WTC11 (cell line): ENCODE data around the gene CTTN.

Source experiments
- ATF1 ChIP-seq: sonication (generic); formaldehyde crosslinking; IDR thresholded peaks from 2 replicates; pipeline ENCODE4 v1.8.1; 2023; ENCODE audit warnings: mild to moderate bottlenecking, moderate library complexity, missing genetic modification reagents
- GABPB1 ChIP-seq: sonication (generic); formaldehyde crosslinking; IDR thresholded peaks from 2 replicates; pipeline ENCODE4 v1.8.1; 2023; ENCODE audit warnings: mild to moderate bottlenecking, missing genetic modification reagents
- KAT7 ChIP-seq: sonication (generic); formaldehyde crosslinking; IDR thresholded peaks from 2 replicates; pipeline ENCODE4 v1.8.1; 2023; ENCODE audit warnings: missing genetic modification reagents, mild to moderate bottlenecking, borderline replicate concordance
- NFYB ChIP-seq: sonication (generic); formaldehyde crosslinking; conservative IDR thresholded peaks from 2 replicates; pipeline ENCODE4 v1.8.0; 2022; ENCODE audit warnings: low read depth, missing genetic modification reagents
- RELA ChIP-seq: sonication (generic); formaldehyde crosslinking; IDR thresholded peaks from 2 replicates; pipeline ENCODE4 v1.8.1; 2022; ENCODE audit warnings: missing genetic modification reagents, mild to moderate bottlenecking, borderline replicate concordance
- TCF7 ChIP-seq: sonication (generic); formaldehyde crosslinking; IDR thresholded peaks from 2 replicates; pipeline ENCODE4 v1.8.0; 2022; ENCODE audit warnings: mild to moderate bottlenecking, low read depth, missing genetic modification reagents, moderate library complexity
- ZBTB21 ChIP-seq: sonication (generic); formaldehyde crosslinking; IDR thresholded peaks from 2 replicates; pipeline ENCODE4 v1.8.1; 2023; ENCODE audit warnings: mild to moderate bottlenecking, missing genetic modification reagents, borderline replicate concordance
- ZNF138 ChIP-seq: sonication (generic); formaldehyde crosslinking; conservative IDR thresholded peaks from 2 replicates; pipeline ENCODE4 v1.8.1; 2022; ENCODE audit warnings: mild to moderate bottlenecking, moderate library complexity, missing genetic modification reagents
- TF ChIP-seq, protein P1 (sequence below): fragments of 250-450 bp; sonication (Bioruptor Pico); IDR thresholded peaks from 2 replicates; pipeline ENCODE4 v1.8.0; 2021; ENCODE audit warnings: mild to moderate bottlenecking
- TF ChIP-seq, protein P2 (sequence below): fragments of 200-600 bp; IDR thresholded peaks from 2 replicates; pipeline ENCODE4 v1.8.0; 2022; ENCODE audit warnings: antibody characterized with exemption
- TF ChIP-seq, protein P3 (sequence below): sonication (generic); formaldehyde crosslinking; IDR thresholded peaks from 2 replicates; pipeline ENCODE4 v1.8.0; 2022; ENCODE audit warnings: mild to moderate bottlenecking, missing genetic modification reagents
- TF ChIP-seq, protein P4 (sequence below): sonication (generic); formaldehyde crosslinking; IDR thresholded peaks from 2 replicates; pipeline ENCODE4 v1.8.1; 2023; ENCODE audit warnings: mild to moderate bottlenecking, missing genetic modification reagents, moderate library complexity

DNA sequence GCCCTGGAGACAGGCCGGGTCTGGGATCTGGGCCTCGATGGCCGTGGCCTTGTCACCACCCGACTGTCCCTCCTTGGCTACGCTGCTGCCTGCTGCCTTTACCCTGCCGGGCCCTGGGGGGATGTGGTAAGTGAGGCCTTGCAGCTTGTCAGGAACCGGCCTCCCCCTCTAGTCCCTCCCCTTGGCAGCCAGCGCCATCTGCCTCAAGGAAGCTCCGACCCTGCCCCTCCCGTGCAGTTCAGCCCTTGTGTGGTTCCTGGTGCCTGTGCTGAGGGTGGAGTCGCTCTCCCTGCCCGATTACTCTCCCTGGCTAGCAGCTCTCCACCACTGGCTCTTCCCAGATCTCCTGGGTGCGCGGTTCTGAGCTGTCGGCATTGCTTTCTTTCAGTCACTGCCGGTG lies 33.7 kb downstream of the CTTN start:
- TF ChIP-seq RELA: no peak
- TF ChIP-seq, protein P1, sequence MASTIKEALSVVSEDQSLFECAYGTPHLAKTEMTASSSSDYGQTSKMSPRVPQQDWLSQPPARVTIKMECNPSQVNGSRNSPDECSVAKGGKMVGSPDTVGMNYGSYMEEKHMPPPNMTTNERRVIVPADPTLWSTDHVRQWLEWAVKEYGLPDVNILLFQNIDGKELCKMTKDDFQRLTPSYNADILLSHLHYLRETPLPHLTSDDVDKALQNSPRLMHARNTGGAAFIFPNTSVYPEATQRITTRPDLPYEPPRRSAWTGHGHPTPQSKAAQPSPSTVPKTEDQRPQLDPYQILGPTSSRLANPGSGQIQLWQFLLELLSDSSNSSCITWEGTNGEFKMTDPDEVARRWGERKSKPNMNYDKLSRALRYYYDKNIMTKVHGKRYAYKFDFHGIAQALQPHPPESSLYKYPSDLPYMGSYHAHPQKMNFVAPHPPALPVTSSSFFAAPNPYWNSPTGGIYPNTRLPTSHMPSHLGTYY (CRISPR knock-in tag): no peak
- TF ChIP-seq, protein P2, sequence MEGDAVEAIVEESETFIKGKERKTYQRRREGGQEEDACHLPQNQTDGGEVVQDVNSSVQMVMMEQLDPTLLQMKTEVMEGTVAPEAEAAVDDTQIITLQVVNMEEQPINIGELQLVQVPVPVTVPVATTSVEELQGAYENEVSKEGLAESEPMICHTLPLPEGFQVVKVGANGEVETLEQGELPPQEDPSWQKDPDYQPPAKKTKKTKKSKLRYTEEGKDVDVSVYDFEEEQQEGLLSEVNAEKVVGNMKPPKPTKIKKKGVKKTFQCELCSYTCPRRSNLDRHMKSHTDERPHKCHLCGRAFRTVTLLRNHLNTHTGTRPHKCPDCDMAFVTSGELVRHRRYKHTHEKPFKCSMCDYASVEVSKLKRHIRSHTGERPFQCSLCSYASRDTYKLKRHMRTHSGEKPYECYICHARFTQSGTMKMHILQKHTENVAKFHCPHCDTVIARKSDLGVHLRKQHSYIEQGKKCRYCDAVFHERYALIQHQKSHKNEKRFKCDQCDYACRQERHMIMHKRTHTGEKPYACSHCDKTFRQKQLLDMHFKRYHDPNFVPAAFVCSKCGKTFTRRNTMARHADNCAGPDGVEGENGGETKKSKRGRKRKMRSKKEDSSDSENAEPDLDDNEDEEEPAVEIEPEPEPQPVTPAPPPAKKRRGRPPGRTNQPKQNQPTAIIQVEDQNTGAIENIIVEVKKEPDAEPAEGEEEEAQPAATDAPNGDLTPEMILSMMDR: no peak
- TF ChIP-seq NFYB (CRISPR knock-in tag): no peak
- TF ChIP-seq ZNF138 (CRISPR knock-in tag): no peak
- TF ChIP-seq, protein P3, sequence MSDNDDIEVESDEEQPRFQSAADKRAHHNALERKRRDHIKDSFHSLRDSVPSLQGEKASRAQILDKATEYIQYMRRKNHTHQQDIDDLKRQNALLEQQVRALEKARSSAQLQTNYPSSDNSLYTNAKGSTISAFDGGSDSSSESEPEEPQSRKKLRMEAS (CRISPR knock-in tag): no peak
- TF ChIP-seq ZBTB21 (CRISPR knock-in tag): no peak
- no peak for TF ChIP-seq TCF7
- TF ChIP-seq, protein P4, sequence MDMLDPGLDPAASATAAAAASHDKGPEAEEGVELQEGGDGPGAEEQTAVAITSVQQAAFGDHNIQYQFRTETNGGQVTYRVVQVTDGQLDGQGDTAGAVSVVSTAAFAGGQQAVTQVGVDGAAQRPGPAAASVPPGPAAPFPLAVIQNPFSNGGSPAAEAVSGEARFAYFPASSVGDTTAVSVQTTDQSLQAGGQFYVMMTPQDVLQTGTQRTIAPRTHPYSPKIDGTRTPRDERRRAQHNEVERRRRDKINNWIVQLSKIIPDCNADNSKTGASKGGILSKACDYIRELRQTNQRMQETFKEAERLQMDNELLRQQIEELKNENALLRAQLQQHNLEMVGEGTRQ: no peak
- TF ChIP-seq GABPB1 (CRISPR knock-in tag): no peak
- TF ChIP-seq KAT7 (CRISPR knock-in tag): no peak
- TF ChIP-seq ATF1 (CRISPR knock-in tag): no peak
